ENCODE measurements around the gene SQOR. TPM values are rescaled to one million over a fixed set of nuclear protein-coding genes. Genes with fewer than 3 reads are reported as not detected.

SQOR gene
- total RNA-seq, 2 donors from 2014 or later, result 108 to 166 TPM

GRCh38 chr15:45654749-45655148, 19.9 kb downstream of the SQOR start:
- Mint-ChIP-seq H3K4me3 (no peak overlapping the region), H3K9me3 (peaks cover 0 to 2% of the 10 kb centered on the region in 2 donors), H3K4me1 (ENCODE audit: low read depth) (peaks cover 27% of the 10 kb centered on the region), H3K27ac (peak overlapping the region; percentile 2), H3K36me3 (ENCODE audit: insufficient read depth in 2 of 2) (peaks cover 0 to 7% of the 10 kb centered on the region in 2 donors), H3K27me3 (ENCODE audit: low read depth) (no peaks in the 10 kb centered on the region)
- ATAC-seq (replicated peaks in 1 of 2), result no peak
- no peak for DNase-seq

- Mint-ChIP-seq H3K4me1 (ENCODE audit: low read depth) (peaks cover 15% of the 10 kb centered on the region), H3K36me3 (ENCODE audit: insufficient read depth in 2 of 2) (peaks cover 0 to 4% of the 10 kb centered on the region in 2 donors), H3K27ac (no peak overlapping the region), H3K27me3 (ENCODE audit: low read depth) (no peaks in the 10 kb centered on the region), H3K9me3 (no peaks in the 10 kb centered on the region), H3K4me3 (no peak overlapping the region)
- ATAC-seq (replicated peaks in 1 of 2) (no peak), DNase-seq (no peak)
Observed at GRCh38 chr15:45657254-45657653, 22.4 kb downstream of the SQOR start.

- no peak for DNase-seq
- peak overlapping the region; percentile 70 for H3K27ac Mint-ChIP-seq
- H3K27me3 Mint-ChIP-seq (ENCODE audit: low read depth), result no peaks in the 10 kb centered on the region
- H3K4me3 Mint-ChIP-seq, result no peak overlapping the region
- no peaks in the 10 kb centered on the region for H3K9me3 Mint-ChIP-seq
- peaks cover 13% of the 10 kb centered on the region for H3K4me1 Mint-ChIP-seq (ENCODE audit: low read depth)
- peaks cover 0 to 4% of the 10 kb centered on the region in 2 donors for H3K36me3 Mint-ChIP-seq (ENCODE audit: insufficient read depth in 2 of 2)
- ATAC-seq (replicated peaks in 1 of 2), result no peak
Observed at GRCh38 chr15:45657764-45658545, 23.1 kb downstream of the SQOR start.

- Mint-ChIP-seq H3K9me3 (no peaks in the 10 kb centered on the region), H3K27me3 (ENCODE audit: low read depth) (no peaks in the 10 kb centered on the region), H3K4me3 (no peak overlapping the region), H3K36me3 (ENCODE audit: insufficient read depth in 2 of 2) (peaks cover 3 to 5% of the 10 kb centered on the region in 2 donors), H3K27ac (peak overlapping the region; percentile 12), H3K4me1 (ENCODE audit: low read depth) (peaks cover 9% of the 10 kb centered on the region)
- DNase-seq (no peak), ATAC-seq (replicated peaks in 1 of 2) (no peak)
Observed at GRCh38 chr15:45660231-45660979, 25.6 kb downstream of the SQOR start.

- H3K27ac Mint-ChIP-seq, result no peak overlapping the region
- DNase-seq, result no peak
- peaks cover 9% of the 10 kb centered on the region for H3K4me1 Mint-ChIP-seq (ENCODE audit: low read depth)
- H3K27me3 Mint-ChIP-seq (ENCODE audit: low read depth), result no peaks in the 10 kb centered on the region
- peaks cover 3 to 10% of the 10 kb centered on the region in 2 donors for H3K36me3 Mint-ChIP-seq (ENCODE audit: insufficient read depth in 2 of 2)
- ATAC-seq (replicated peaks in 1 of 2), result no peak
- H3K9me3 Mint-ChIP-seq, result no peaks in the 10 kb centered on the region
- no peak overlapping the region for H3K4me3 Mint-ChIP-seq
Observed at GRCh38 chr15:45662375-45662774, 27.5 kb downstream of the SQOR start.

GRCh38 chr15:45664451-45664850, 29.6 kb downstream of the SQOR start:
- H3K27me3 Mint-ChIP-seq (ENCODE audit: low read depth), result no peaks in the 10 kb centered on the region

GRCh38 chr15:45665261-45665660, 30.4 kb downstream of the SQOR start:
- H3K27me3 Mint-ChIP-seq (ENCODE audit: low read depth), result no peaks in the 10 kb centered on the region
- no peak for DNase-seq
- no peak overlapping the region for H3K4me3 Mint-ChIP-seq
- no peak overlapping the region for H3K27ac Mint-ChIP-seq
- H3K9me3 Mint-ChIP-seq, result no peaks in the 10 kb centered on the region
- no peak for ATAC-seq (replicated peaks in 1 of 2)
- peaks cover 3 to 14% of the 10 kb centered on the region in 2 donors for H3K36me3 Mint-ChIP-seq (ENCODE audit: insufficient read depth in 2 of 2)
- H3K4me1 Mint-ChIP-seq (ENCODE audit: low read depth), result peaks cover 9% of the 10 kb centered on the region

More at GRCh38 chr15:45664451-45664850, 29.6 kb downstream of the SQOR start:
- peak in 1 of 2 donors; percentile 71 for ATAC-seq (replicated peaks in 1 of 2)
- Mint-ChIP-seq H3K4me1 (ENCODE audit: low read depth) (peaks cover 9% of the 10 kb centered on the region), H3K4me3 (peak overlapping the region in 1 of 2 donors; percentile 21), H3K9me3 (no peaks in the 10 kb centered on the region), H3K27ac (peak overlapping the region; percentile 63), H3K36me3 (ENCODE audit: insufficient read depth in 2 of 2) (peaks cover 3 to 10% of the 10 kb centered on the region in 2 donors)
- DNase-seq, result peak in 1 of 2 donors; percentile 14

GRCh38 chr15:45666119-45666875, 31.5 kb downstream of the SQOR start:
- no peaks in the 10 kb centered on the region for H3K9me3 Mint-ChIP-seq
- no peaks in the 10 kb centered on the region for H3K27me3 Mint-ChIP-seq (ENCODE audit: low read depth)
- ATAC-seq (replicated peaks in 1 of 2) (no peak), DNase-seq (no peak)
- H3K27ac Mint-ChIP-seq, result peak overlapping the region; percentile 3
- peaks cover 6 to 14% of the 10 kb centered on the region in 2 donors for H3K36me3 Mint-ChIP-seq (ENCODE audit: insufficient read depth in 2 of 2)
- H3K4me1 Mint-ChIP-seq (ENCODE audit: low read depth), result peaks cover 9% of the 10 kb centered on the region
- H3K4me3 Mint-ChIP-seq, result no peak overlapping the region

GRCh38 chr15:45667002-45667401, 32.2 kb downstream of the SQOR start:
- Mint-ChIP-seq H3K27ac (peak overlapping the region; percentile 45), H3K9me3 (no peaks in the 10 kb centered on the region), H3K36me3 (ENCODE audit: insufficient read depth in 2 of 2) (peaks cover 6 to 11% of the 10 kb centered on the region in 2 donors), H3K4me1 (ENCODE audit: low read depth) (peaks cover 9% of the 10 kb centered on the region), H3K27me3 (ENCODE audit: low read depth) (no peaks in the 10 kb centered on the region), H3K4me3 (no peak overlapping the region)
- ATAC-seq (replicated peaks in 1 of 2) (no peak), DNase-seq (no peak)

GRCh38 chr15:45668386-45668785, 33.6 kb downstream of the SQOR start:
- Mint-ChIP-seq H3K36me3 (ENCODE audit: insufficient read depth in 2 of 2) (peaks cover 6 to 11% of the 10 kb centered on the region in 2 donors), H3K27ac (no peak overlapping the region), H3K4me3 (no peak overlapping the region), H3K27me3 (ENCODE audit: low read depth) (no peaks in the 10 kb centered on the region), H3K9me3 (no peaks in the 10 kb centered on the region), H3K4me1 (ENCODE audit: low read depth) (peaks cover 9% of the 10 kb centered on the region)
- DNase-seq (no peak), ATAC-seq (replicated peaks in 1 of 2) (no peak)

- no peaks in the 10 kb centered on the region for H3K9me3 Mint-ChIP-seq
- H3K27me3 Mint-ChIP-seq (ENCODE audit: low read depth), result no peaks in the 10 kb centered on the region
- H3K27ac Mint-ChIP-seq, result peak overlapping the region; percentile 32
- no peak overlapping the region for H3K4me3 Mint-ChIP-seq
- no peak for DNase-seq
- peaks cover 4 to 12% of the 10 kb centered on the region in 2 donors for H3K36me3 Mint-ChIP-seq (ENCODE audit: insufficient read depth in 2 of 2)
- H3K4me1 Mint-ChIP-seq (ENCODE audit: low read depth), result peaks cover 4% of the 10 kb centered on the region
- ATAC-seq (replicated peaks in 1 of 2), result no peak
Observed at GRCh38 chr15:45669422-45669821, 34.6 kb downstream of the SQOR start.

- Mint-ChIP-seq H3K27ac (peak overlapping the region; percentile 0), H3K9me3 (no peaks in the 10 kb centered on the region), H3K36me3 (ENCODE audit: insufficient read depth in 2 of 2) (peaks cover 5 to 16% of the 10 kb centered on the region in 2 donors), H3K4me3 (no peak overlapping the region), H3K27me3 (ENCODE audit: low read depth) (no peaks in the 10 kb centered on the region), H3K4me1 (ENCODE audit: low read depth) (no peaks in the 10 kb centered on the region)
- no peak for ATAC-seq (replicated peaks in 1 of 2)
- DNase-seq, result no peak
Observed at GRCh38 chr15:45670091-45670490, 35.3 kb downstream of the SQOR start.

GRCh38 chr15:45670511-45670910, 35.7 kb downstream of the SQOR start:
- ATAC-seq (replicated peaks in 1 of 2), result no peak
- Mint-ChIP-seq H3K27ac (peak overlapping the region; percentile 0), H3K36me3 (ENCODE audit: insufficient read depth in 2 of 2) (peaks cover 5 to 16% of the 10 kb centered on the region in 2 donors)

More at GRCh38 chr15:45670511-45670910, 35.7 kb downstream of the SQOR start:
- Mint-ChIP-seq H3K27me3 (ENCODE audit: low read depth) (no peaks in the 10 kb centered on the region), H3K4me3 (no peak overlapping the region), H3K4me1 (ENCODE audit: low read depth) (no peaks in the 10 kb centered on the region), H3K9me3 (no peaks in the 10 kb centered on the region)
- DNase-seq, result no peak
